VCaP (cell line): Measurements from ENCODE around the gene DNAH9.
"Not testable (repeated sequence)": the region's sequence is repeated elsewhere in the genome, so short reads cannot be mapped to it uniquely, and the experiment has no call there.

Source experiments
- H3K27ac ChIP-seq: fragments of 450-650 bp; 2 replicates; pipeline ENCODE4 v1.5.1; 2017
- CTCF ChIP-seq: fragments of 450-650 bp; conservative IDR thresholded peaks from 2 replicates; pipeline ENCODE4 v1.5.1; 2017; ENCODE audit warnings: mild to moderate bottlenecking, moderate library complexity

DNAH9 gene

GRCh38 chr17:11924076-11924475 is 325.8 kb downstream of the DNAH9 start:
- H3K27ac ChIP-seq = no peak overlapping the region
- TF ChIP-seq CTCF = no peak

- no peak for TF ChIP-seq CTCF
- H3K27ac ChIP-seq = no peak overlapping the region
Observed at GRCh38 chr17:11925262-11926021, 327.2 kb downstream of the DNAH9 start.

GRCh38 chr17:11928436-11928835 is 330.2 kb downstream of the DNAH9 start:
- TF ChIP-seq CTCF = no peak

GRCh38 chr17:11932337-11932898 is 334.1 kb downstream of the DNAH9 start:
- no peak overlapping the region for H3K27ac ChIP-seq
- TF ChIP-seq CTCF = no peak

More at GRCh38 chr17:11928436-11928835, 330.2 kb downstream of the DNAH9 start:
- peak overlapping the region; percentile 24 for H3K27ac ChIP-seq

- TF ChIP-seq CTCF = peak; percentile 98
- H3K27ac ChIP-seq = no peak overlapping the region
Observed at GRCh38 chr17:11935734-11936406, 337.6 kb downstream of the DNAH9 start.

- no peak for TF ChIP-seq CTCF
- peak overlapping the region; percentile 8; the same call in 1 of the 2 replicates for H3K27ac ChIP-seq
Observed at GRCh38 chr17:11940904-11941303, 342.6 kb downstream of the DNAH9 start.

- H3K27ac ChIP-seq = not testable (repeated sequence)
Observed at GRCh38 chr17:11943086-11943485, 344.8 kb downstream of the DNAH9 start.
